Heart right ventricle (tissue), 16 donors: ENCODE results near the gene FSTL5. TPM values are rescaled to one million over a fixed set of nuclear protein-coding genes. Genes with fewer than 3 reads are reported as not detected.

Experiments used
- ATAC-seq, 8 donors: fragments of 200-7000 bp; cut with Tn5 transposase; one replicate each; pipeline ENCODE4 v1.9.1; 2020; ENCODE audit warnings: mild to moderate bottlenecking in 8 of 8, moderate library complexity in 8 of 8, moderate number of reproducible peaks in 1 of 8
- DNase-seq, 2 donors: peaks; one replicate each; pipeline ENCODE4 v3.0.0-alpha.2; 2020
- H3K27ac ChIP-seq, 10 donors: fragments of 200-600 bp; sonication (generic) in 2 of 10; one replicate each; pipeline versions ENCODE4 v1.5.0 to v1.8.0; 2020 to 2022; ENCODE audit warnings: mild to moderate bottlenecking in 3 of 10
- H3K27me3 ChIP-seq, 7 donors: fragments of 200-600 bp; one replicate each; pipeline ENCODE4 v1.8.0; 2021 to 2022; ENCODE audit warnings: mild to moderate bottlenecking in 2 of 7
- H3K36me3 ChIP-seq, 9 donors: fragments of 200-600 bp; sonication (generic) in 1 of 9; one replicate each; pipeline versions ENCODE4 v1.5.0 to v1.8.0; 2020 to 2022; ENCODE audit warnings: mild to moderate bottlenecking in 2 of 9
- H3K4me1 ChIP-seq, 9 donors: fragments of 200-600 bp; sonication (generic) in 1 of 9; one replicate each; pipeline versions ENCODE4 v1.5.0 to v1.8.0; 2020 to 2022; ENCODE audit warnings: mild to moderate bottlenecking in 4 of 9
- H3K4me3 ChIP-seq, 10 donors: fragments of 200-600 bp; sonication (generic) in 2 of 10; one replicate each; pipeline versions ENCODE4 v1.5.0 to v1.8.0; 2020 to 2022; ENCODE audit warnings: mild to moderate bottlenecking in 7 of 10, moderate library complexity in 2 of 10
- H3K9me3 ChIP-seq, 11 donors: fragments of 200-600 bp in 10 of 11; sonication (generic) in 2 of 11; one replicate each; pipeline versions ENCODE4 v1.5.0 to v1.8.0; 2013 to 2022; ENCODE audit warnings: mild to moderate bottlenecking in 2 of 11, control low read depth in 1 of 11, moderate library complexity in 1 of 11
- CTCF ChIP-seq, 9 donors: fragments of 200-600 bp; sonication (generic) in 2 of 9; IDR thresholded peaks; one replicate each; pipeline versions ENCODE4 v1.5.0 to v1.8.0; 2021 to 2022; ENCODE audit warnings: antibody characterized with exemption in 9 of 9, mild to moderate bottlenecking in 5 of 9, moderate library complexity in 1 of 9
- WGBS, 2 donors: extraction: QIAGEN DNeasy Blood & Tissue Kit; methylation state at CpG; one replicate each; pipeline ENCODE4 v1.1.7; 2013; ENCODE audit warnings: inconsistent platforms in 1 of 2; 5-methylcytosine and 5-hydroxymethylcytosine counted together
- intact Hi-C, 10 donors: fragments of 100-400 bp; cut with DNase I; formaldehyde crosslinking; loops; one replicate each; pipeline versions ENCODE4 v1.11.1 to v1.14.2; 2022
- polyA plus RNA-seq, 2 donors: library from polyadenylated mRNA; stranded (reverse); fragments of 200-250 nt; gene quantifications; one replicate each; pipeline ENCODE4 v1.2.3, GENCODE V29; 2013
- total RNA-seq, 10 donors: library from RNA; stranded (reverse); fragmentation: NEBNext Ultra II Directional in 3 of 10; extraction: Animal tissue kit (Norgen Biotek cat#: 25700) in 3 of 10; gene quantifications; one replicate each; pipeline versions ENCODE4 v1.2.1 to v1.2.4, GENCODE V29; 2021 to 2023
- donor health status: Arrhythmogenic right ventricular cardiomyopathy.
- donor health status: ischemic (EF 13 %, LVEDD 7.1; RV severe dilation, severe dysfunction).
- donor health status: healthy with polysubstance abuse.
- donor health status: DM: no; HTN: yes; CAD: no.
- donor health status: DM: no; HTN: no; CAD: no.
- donor health status: ischemic (EF 25% LVEDD 6.9; RV normal size, moderate dysfunction).
- donor health status: ischemic (EF 25% LVEDD 5.7; RV mildly dilated, moderate dysfunction).
- donor health status: healthy.
- donor health status: DM: yes; HTN: yes; CAD: no.
- donor health status: Ischemic cardiomyopathy.
- donor health status: ischemic (EF 35%, LVEDD 5.7; RV mildly dilated, moderate dysfunction).
- donor health status: nonischemic (EF 11% LVEDD 7.7; RV severe dilation, severe dysfunction).
- donor health status: DM: yes; HTN: yes; CAD: no.
- donor health status: PGD.
- donor health status: ischemic (EF 29% LVEDD 5.4; RV normal size, mild dysfunction).
- donor health status: nonischemic (EF 23%, LVEDD 6.1; RV moderate dilation, normal function).

The FSTL5 gene
- total and polyA plus RNA-seq, 12 donors = 0.01 TPM; not detected in 11

DNA sequence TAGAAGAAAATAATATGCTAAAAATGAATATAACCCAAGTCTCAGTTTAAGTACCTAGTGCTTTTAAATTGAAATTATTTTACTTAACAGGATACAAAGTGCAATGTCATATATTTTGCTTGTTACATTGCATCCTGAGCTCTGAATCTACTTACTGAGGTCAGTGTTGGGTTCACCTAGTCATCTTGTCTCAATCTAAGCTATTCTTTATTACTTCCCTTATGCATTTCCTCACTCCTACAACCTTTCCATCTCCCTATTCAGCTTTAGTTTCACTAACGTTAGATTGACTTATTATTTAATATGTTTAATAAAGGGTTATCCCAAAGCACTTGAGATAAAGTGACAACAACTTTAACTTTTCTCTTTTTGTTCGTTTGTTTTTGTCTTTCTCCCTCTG, 483.7 kb downstream of the FSTL5 start:
- WGBS, 2 donors = 41 to 46% methylated on average over 2 of the region's 2 CpGs
- H3K27ac ChIP-seq = no peak overlapping the region
- no peak overlapping the region for H3K4me3 ChIP-seq
- intact Hi-C loops = no loop called here
- TF ChIP-seq CTCF (IDR thresholded peaks at IDR 0.05) = no peak
- H3K4me1 ChIP-seq = no peaks in the 10 kb centered on the region
- no peak for ATAC-seq
- no peak for DNase-seq
- no peaks in the 10 kb centered on the region for H3K36me3 ChIP-seq
- H3K27me3 ChIP-seq = no peaks in the 10 kb centered on the region
- H3K9me3 ChIP-seq = peaks cover 0 to 5% (median 0%) of the 10 kb centered on the region in 11 donors

GRCh38 chr4:161664740-161665139, 499.1 kb downstream of the FSTL5 start:
- Histone ChIP-seq H3K36me3 (no peaks in the 10 kb centered on the region), H3K27ac (no peak overlapping the region), H3K4me1 (no peaks in the 10 kb centered on the region), H3K4me3 (no peak overlapping the region), H3K27me3 (no peaks in the 10 kb centered on the region), H3K9me3 (peaks cover 0 to 5% (median 0%) of the 10 kb centered on the region in 11 donors)
- DNase-seq (no peak), ATAC-seq (no peak)
- WGBS, 2 donors = 90 to 93% methylated on average over 7 of the region's 7 CpGs
- intact Hi-C loops = no loop called here
- TF ChIP-seq CTCF (IDR thresholded peaks at IDR 0.05) = no peak

- intact Hi-C loops = no loop called here
- DNase-seq (no peak), ATAC-seq (no peak)
- TF ChIP-seq CTCF (IDR thresholded peaks at IDR 0.05) = no peak
- H3K9me3 ChIP-seq = peaks cover 0 to 5% (median 0%) of the 10 kb centered on the region in 11 donors
- H3K27ac ChIP-seq = no peak overlapping the region
- H3K4me3 ChIP-seq = no peak overlapping the region
- H3K36me3 ChIP-seq = no peaks in the 10 kb centered on the region
- WGBS, 2 donors = 86 to 88% methylated on average over 6 of the region's 6 CpGs
- H3K27me3 ChIP-seq = no peaks in the 10 kb centered on the region
- no peaks in the 10 kb centered on the region for H3K4me1 ChIP-seq
Measured at GRCh38 chr4:161663844-161664243, 500.0 kb downstream of the FSTL5 start.

DNA sequence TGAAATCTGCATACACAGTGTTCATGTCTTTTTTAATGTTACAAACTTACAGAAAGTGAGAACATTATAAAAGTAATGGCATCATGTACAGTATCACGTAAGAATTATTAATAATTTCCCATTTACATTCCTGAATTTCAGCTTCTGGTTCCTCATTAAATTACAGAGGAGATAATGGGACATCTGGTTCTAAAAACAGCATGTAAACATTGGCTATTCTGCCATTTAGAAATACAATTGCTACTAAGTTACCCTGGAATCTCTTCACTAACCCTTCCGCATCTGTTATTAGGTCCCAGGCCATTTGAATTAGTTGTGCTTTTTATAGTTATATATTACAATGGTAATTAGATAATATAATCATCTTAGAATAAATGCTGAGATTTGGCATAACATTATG, 505.1 kb downstream of the FSTL5 start:
- TF ChIP-seq CTCF (IDR thresholded peaks at IDR 0.05) = no peak
- no peak overlapping the region for H3K27ac ChIP-seq
- DNase-seq (no peak), ATAC-seq (no peak)
- 77 to 79% methylated on average over 2 of the region's 2 CpGs for WGBS, 2 donors
- H3K4me1 ChIP-seq = no peaks in the 10 kb centered on the region
- no peaks in the 10 kb centered on the region for H3K27me3 ChIP-seq
- no peak overlapping the region for H3K4me3 ChIP-seq
- H3K9me3 ChIP-seq = peaks cover 0 to 5% (median 0%) of the 10 kb centered on the region in 11 donors
- intact Hi-C loops = no loop called here
- H3K36me3 ChIP-seq = no peaks in the 10 kb centered on the region
